GM13976 (cell line): ENCODE results near the gene AKR1B1.

ENCODE experiments used
- DNase-seq: peaks from one replicate; pipeline ENCODE4 v3.0.0; 2012; ENCODE audit warnings: low spot score
- in situ Hi-C: fragments of 300-500 bp; cut with MboI; formaldehyde crosslinking; loops from one replicate; pipeline ENCODE4 v1.12.0; 2022; ENCODE audit warnings: low sequenced_read_pairs, mixed read lengths, inconsistent platforms; ENCODE audit not compliant: unreplicated experiment
- TF ChIP-seq, protein P1 (sequence below): IDR thresholded peaks from 2 replicates; pipeline ENCODE4 v1.5.1; 2012; ENCODE audit warnings: borderline replicate concordance, mild to moderate bottlenecking; ENCODE audit not compliant: insufficient read depth; ENCODE audit errors: extremely low read depth, missing control alignments, control extremely low read depth

The AKR1B1 gene

GRCh38 chr7:134464496-134464895, 5.6 kb upstream of the AKR1B1 start:
- no peak for DNase-seq
- in situ Hi-C loops = no loop called here
- TF ChIP-seq, protein P1, sequence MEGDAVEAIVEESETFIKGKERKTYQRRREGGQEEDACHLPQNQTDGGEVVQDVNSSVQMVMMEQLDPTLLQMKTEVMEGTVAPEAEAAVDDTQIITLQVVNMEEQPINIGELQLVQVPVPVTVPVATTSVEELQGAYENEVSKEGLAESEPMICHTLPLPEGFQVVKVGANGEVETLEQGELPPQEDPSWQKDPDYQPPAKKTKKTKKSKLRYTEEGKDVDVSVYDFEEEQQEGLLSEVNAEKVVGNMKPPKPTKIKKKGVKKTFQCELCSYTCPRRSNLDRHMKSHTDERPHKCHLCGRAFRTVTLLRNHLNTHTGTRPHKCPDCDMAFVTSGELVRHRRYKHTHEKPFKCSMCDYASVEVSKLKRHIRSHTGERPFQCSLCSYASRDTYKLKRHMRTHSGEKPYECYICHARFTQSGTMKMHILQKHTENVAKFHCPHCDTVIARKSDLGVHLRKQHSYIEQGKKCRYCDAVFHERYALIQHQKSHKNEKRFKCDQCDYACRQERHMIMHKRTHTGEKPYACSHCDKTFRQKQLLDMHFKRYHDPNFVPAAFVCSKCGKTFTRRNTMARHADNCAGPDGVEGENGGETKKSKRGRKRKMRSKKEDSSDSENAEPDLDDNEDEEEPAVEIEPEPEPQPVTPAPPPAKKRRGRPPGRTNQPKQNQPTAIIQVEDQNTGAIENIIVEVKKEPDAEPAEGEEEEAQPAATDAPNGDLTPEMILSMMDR = no peak

DNA sequence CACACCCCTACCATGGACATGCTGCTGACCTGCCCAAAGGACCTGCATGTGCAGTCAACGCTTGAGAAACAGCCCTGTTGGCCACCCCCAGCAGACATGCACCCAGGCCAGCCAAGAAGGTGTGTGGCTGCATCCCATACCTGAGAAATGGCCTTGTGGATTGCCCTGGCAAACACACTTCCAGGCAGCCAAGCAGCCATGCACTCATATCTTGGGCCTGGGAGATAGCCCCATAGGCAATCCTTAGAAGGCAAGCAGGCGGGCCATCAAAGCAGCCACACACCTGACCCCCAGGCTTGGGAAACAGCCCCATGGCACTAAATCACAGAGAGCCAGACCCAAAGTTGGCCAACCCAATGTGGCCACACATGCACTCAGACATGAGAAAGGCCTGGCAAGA, 4.9 kb upstream of the AKR1B1 start:
- no peak for DNase-seq
- TF ChIP-seq, protein P1 = no peak
- in situ Hi-C loops = no loop called here

DNA sequence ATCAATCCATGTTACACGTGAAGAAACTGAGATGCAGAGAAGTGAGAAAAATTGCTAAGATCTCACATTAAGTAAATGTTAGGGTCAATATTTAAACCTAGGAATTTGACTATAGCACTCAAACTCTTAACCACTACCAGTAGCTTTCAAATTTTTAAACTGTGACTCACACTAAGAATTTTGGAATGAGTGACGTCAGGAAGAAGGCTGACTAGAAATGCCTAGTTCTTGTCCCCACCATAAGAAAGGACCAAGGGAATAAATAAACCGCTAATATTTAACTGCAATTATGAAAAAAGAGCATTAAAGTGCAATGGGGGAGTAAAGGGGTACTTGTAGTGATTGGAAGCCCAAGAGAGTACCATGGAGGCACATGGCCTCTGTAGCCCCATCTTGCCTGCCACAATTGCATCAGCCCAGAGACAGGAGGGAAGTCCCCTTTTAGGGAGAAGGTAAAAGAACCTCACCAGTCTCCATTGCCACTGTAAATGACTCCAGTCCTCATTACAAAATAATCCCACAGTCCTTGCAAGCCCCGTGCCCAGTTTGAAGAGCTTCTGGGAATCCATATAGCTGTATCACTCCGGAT, 3.5 kb upstream of the AKR1B1 start:
- no peak for DNase-seq
- in situ Hi-C loops = no loop called here
- TF ChIP-seq, protein P1 = no peak

GRCh38 chr7:134461916-134462315, 3.0 kb upstream of the AKR1B1 start:
- in situ Hi-C loops = no loop called here
- TF ChIP-seq, protein P1 = no peak
- DNase-seq = no peak

- in situ Hi-C loops = no loop called here
- TF ChIP-seq, protein P1 = no peak
- no peak for DNase-seq
Observed at GRCh38 chr7:134459981-134460380, 1.1 kb upstream of the AKR1B1 start.

GRCh38 chr7:134458341-134458805, 527 bp downstream of the AKR1B1 start:
- DNase-seq = peak; percentile 77
- in situ Hi-C loops = no loop called here
- TF ChIP-seq, protein P1 = no peak

- TF ChIP-seq, protein P1 = no peak
- in situ Hi-C loops = no loop called here
- DNase-seq = no peak
Observed at GRCh38 chr7:134457210-134457609, 1.7 kb downstream of the AKR1B1 start.
